ENCODE results near the gene ASB1.

The ASB1 gene

DNA sequence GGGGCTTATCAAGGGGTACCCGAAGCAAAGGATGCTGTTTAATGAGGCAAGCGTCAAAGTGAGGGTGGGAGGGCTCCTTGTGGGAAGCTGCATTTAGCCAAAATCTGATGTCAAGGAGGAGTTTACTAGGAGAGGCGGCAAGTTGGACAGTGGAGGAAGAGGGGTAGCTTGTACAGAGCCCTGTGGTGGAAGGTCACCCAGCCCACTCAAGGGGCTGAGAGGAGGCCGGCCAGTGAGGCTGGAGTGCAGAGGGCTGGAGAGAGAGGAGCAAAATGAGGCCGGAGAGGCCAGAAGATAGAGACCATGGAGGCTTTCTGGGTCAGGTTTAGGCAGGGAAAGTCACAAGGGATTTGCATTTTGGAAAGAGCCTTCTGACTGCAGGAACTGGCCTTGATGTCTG lies 49.5 kb downstream of the ASB1 start:
- Histone ChIP-seq H3K27ac (ENCODE audit: low read depth, low read length) (no peak overlapping the region), H3F3A (ENCODE audit: insufficient read depth) (no peaks in the 10 kb centered on the region), H3K9ac (ENCODE audit: low read length) (no peak overlapping the region), H4K20me1 (ENCODE audit: low read depth, low read length) (no peaks in the 10 kb centered on the region), H3K9me3 (ENCODE audit: insufficient read depth, low read length) (peaks cover 4% of the 10 kb centered on the region; the same call in 1 of the 2 replicates), H3K36me3 (ENCODE audit: low read length) (no peaks in the 10 kb centered on the region), H3K9me2 (replicated peaks; ENCODE audit: insufficient read depth, low read length) (no peaks in the 10 kb centered on the region), H2AFZ (ENCODE audit: low read depth, low read length, severe bottlenecking) (no peak overlapping the region), H3K4me2 (ENCODE audit: low read depth, low read length, poor library complexity, severe bottlenecking) (no peak overlapping the region), H3K4me3 (ENCODE audit: insufficient read depth, low read length, poor library complexity, severe bottlenecking) (no peak overlapping the region), H3K79me2 (ENCODE audit: insufficient read depth, low read length) (no peaks in the 10 kb centered on the region), H3K27me3 (ENCODE audit: low read length) (peaks cover 7% of the 10 kb centered on the region; the same call in 1 of the 2 replicates)
- TF ChIP-seq EZH2phosphoT487 (conservative IDR thresholded peaks at IDR 0.05; ENCODE audit: low read length) = no peak
- TF ChIP-seq CTCF (IDR thresholded peaks at IDR 0.05; ENCODE audit: insufficient read depth, low read length, poor library complexity, severe bottlenecking) = no peak

GRCh38 chr2:238478216-238478615 lies 51.5 kb downstream of the ASB1 start:
- Histone ChIP-seq H3K9me2 (replicated peaks; ENCODE audit: insufficient read depth, low read length) (no peaks in the 10 kb centered on the region), H3K36me3 (ENCODE audit: low read length) (no peaks in the 10 kb centered on the region), H3K9me3 (ENCODE audit: insufficient read depth, low read length) (peaks cover 4% of the 10 kb centered on the region; the same call in 1 of the 2 replicates)

DNA sequence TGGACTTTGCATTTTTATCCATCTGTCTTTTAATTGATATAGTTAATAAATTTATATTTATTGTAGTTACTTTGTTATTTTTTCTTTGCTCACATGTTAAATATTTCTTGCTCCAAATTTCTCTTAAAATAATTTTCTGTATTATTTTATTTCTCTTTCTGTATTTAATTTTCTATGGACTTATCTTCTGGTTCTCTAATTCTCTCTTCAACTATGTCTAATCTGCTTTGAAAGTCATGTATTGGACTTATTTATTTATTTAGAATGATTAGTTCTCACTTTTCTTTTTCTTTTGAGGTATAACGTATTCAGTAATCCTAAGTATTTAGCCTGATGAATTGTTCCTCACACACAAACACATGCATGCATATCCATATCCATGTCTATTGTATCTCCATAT lies 53.1 kb downstream of the ASB1 start:
- no peak for TF ChIP-seq EZH2phosphoT487 (conservative IDR thresholded peaks at IDR 0.05; ENCODE audit: low read length)
- no peak for TF ChIP-seq CTCF (IDR thresholded peaks at IDR 0.05; ENCODE audit: insufficient read depth, low read length, poor library complexity, severe bottlenecking)
- H3F3A ChIP-seq (ENCODE audit: insufficient read depth) = no peaks in the 10 kb centered on the region

More at GRCh38 chr2:238478216-238478615, 51.5 kb downstream of the ASB1 start:
- Histone ChIP-seq H3K27me3 (ENCODE audit: low read length) (peaks cover 7% of the 10 kb centered on the region; the same call in 1 of the 2 replicates), H4K20me1 (ENCODE audit: low read depth, low read length) (no peaks in the 10 kb centered on the region), H3K4me2 (ENCODE audit: low read depth, low read length, poor library complexity, severe bottlenecking) (no peak overlapping the region), H3K4me3 (ENCODE audit: insufficient read depth, low read length, poor library complexity, severe bottlenecking) (no peak overlapping the region), H3K79me2 (ENCODE audit: insufficient read depth, low read length) (no peaks in the 10 kb centered on the region), H2AFZ (ENCODE audit: low read depth, low read length, severe bottlenecking) (no peak overlapping the region), H3F3A (ENCODE audit: insufficient read depth) (no peaks in the 10 kb centered on the region), H3K9ac (ENCODE audit: low read length) (no peak overlapping the region), H3K27ac (ENCODE audit: low read depth, low read length) (no peak overlapping the region)
- no peak for TF ChIP-seq EZH2phosphoT487 (conservative IDR thresholded peaks at IDR 0.05; ENCODE audit: low read length)
- no peak for TF ChIP-seq CTCF (IDR thresholded peaks at IDR 0.05; ENCODE audit: insufficient read depth, low read length, poor library complexity, severe bottlenecking)

More for the DNA sequence above, 53.1 kb downstream of the ASB1 start:
- H4K20me1 ChIP-seq (ENCODE audit: low read depth, low read length) = no peaks in the 10 kb centered on the region
- H2AFZ ChIP-seq (ENCODE audit: low read depth, low read length, severe bottlenecking) = no peak overlapping the region
- no peak overlapping the region for H3K9ac ChIP-seq (ENCODE audit: low read length)
- no peaks in the 10 kb centered on the region for H3K36me3 ChIP-seq (ENCODE audit: low read length)
- H3K27me3 ChIP-seq (ENCODE audit: low read length) = 0 out of 2 replicates have a peak, but pooled peaks cover 2% of the 10 kb centered on the region
- H3K4me2 ChIP-seq (ENCODE audit: low read depth, low read length, poor library complexity, severe bottlenecking) = no peak overlapping the region
- no peaks in the 10 kb centered on the region for H3K9me2 ChIP-seq (replicated peaks; ENCODE audit: insufficient read depth, low read length)
- H3K9me3 ChIP-seq (ENCODE audit: insufficient read depth, low read length) = no peaks in the 10 kb centered on the region
- no peaks in the 10 kb centered on the region for H3K79me2 ChIP-seq (ENCODE audit: insufficient read depth, low read length)
- no peak overlapping the region for H3K27ac ChIP-seq (ENCODE audit: low read depth, low read length)
- no peak overlapping the region for H3K4me3 ChIP-seq (ENCODE audit: insufficient read depth, low read length, poor library complexity, severe bottlenecking)

Data from SU-DHL-6 (cell line).